ENCODE data around the gene LRRC7.

DNA sequence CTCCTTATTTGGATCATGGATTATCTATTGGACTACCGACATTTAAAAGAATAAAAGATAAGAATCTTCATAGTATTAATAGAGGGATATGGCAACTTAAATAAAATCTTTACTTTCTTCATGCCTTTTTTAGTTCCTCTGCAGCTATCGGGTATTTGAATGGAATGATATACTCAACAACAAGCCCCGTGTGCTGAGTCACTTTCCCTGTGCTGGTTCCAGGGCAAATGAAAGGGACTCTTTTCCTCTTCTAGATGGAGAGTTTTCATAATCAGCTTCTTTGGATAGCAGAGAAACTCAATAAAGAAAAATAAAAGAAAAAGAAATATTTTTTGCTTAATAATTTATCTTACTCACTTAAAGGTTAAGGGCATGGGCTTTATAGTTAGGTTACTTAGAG, 423.9 kb downstream of the LRRC7 start:
- TF ChIP-seq EZH2 (IDR thresholded peaks at IDR 0.05; ENCODE audit: low read depth, low read length, severe bottlenecking) (no peak), ZNF274 (IDR thresholded peaks at IDR 0.05; ENCODE audit: borderline replicate concordance, extremely low read depth, low read length) (no peak), GABPA (IDR thresholded peaks at IDR 0.05; ENCODE audit: borderline replicate concordance, insufficient read depth, low read length) (no peak), TAF1 (IDR thresholded peaks at IDR 0.05; ENCODE audit: low read depth, low read length) (no peak), HDAC2 (IDR thresholded peaks at IDR 0.05; ENCODE audit: borderline replicate concordance in 1 of 2, low read depth in 2 of 2, low read length in 2 of 2) (no peak), JUND (IDR thresholded peaks at IDR 0.05; ENCODE audit: low read length) (no peak), POLR2A (IDR thresholded peaks at IDR 0.05; ENCODE audit: control extremely low read depth in 1 of 2, low read depth in 2 of 2, low read length in 2 of 2) (no peak), BRCA1 (IDR thresholded peaks at IDR 0.05; ENCODE audit: low read depth, low read length) (no peak), SRF (IDR thresholded peaks at IDR 0.05; ENCODE audit: low read depth, low read length) (no peak), SP2 (IDR thresholded peaks at IDR 0.05; ENCODE audit: low read length) (no peak), EGR1 (IDR thresholded peaks at IDR 0.05; ENCODE audit: borderline replicate concordance, low read depth, low read length) (no peak)
- TF ChIP-seq, protein P1, sequence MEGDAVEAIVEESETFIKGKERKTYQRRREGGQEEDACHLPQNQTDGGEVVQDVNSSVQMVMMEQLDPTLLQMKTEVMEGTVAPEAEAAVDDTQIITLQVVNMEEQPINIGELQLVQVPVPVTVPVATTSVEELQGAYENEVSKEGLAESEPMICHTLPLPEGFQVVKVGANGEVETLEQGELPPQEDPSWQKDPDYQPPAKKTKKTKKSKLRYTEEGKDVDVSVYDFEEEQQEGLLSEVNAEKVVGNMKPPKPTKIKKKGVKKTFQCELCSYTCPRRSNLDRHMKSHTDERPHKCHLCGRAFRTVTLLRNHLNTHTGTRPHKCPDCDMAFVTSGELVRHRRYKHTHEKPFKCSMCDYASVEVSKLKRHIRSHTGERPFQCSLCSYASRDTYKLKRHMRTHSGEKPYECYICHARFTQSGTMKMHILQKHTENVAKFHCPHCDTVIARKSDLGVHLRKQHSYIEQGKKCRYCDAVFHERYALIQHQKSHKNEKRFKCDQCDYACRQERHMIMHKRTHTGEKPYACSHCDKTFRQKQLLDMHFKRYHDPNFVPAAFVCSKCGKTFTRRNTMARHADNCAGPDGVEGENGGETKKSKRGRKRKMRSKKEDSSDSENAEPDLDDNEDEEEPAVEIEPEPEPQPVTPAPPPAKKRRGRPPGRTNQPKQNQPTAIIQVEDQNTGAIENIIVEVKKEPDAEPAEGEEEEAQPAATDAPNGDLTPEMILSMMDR (IDR thresholded peaks at IDR 0.05; ENCODE audit: control extremely low read depth in 1 of 3, insufficient read depth in 1 of 3, low read depth in 1 of 3, low read length in 3 of 3) = no peak
- TF ChIP-seq, protein P2, sequence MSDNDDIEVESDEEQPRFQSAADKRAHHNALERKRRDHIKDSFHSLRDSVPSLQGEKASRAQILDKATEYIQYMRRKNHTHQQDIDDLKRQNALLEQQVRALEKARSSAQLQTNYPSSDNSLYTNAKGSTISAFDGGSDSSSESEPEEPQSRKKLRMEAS (IDR thresholded peaks at IDR 0.05) = no peak
